Panc1 (cell line): ENCODE results near the gene TMEM187. TPM values are rescaled to one million over a fixed set of nuclear protein-coding genes. Genes with fewer than 3 reads are reported as not detected.

ENCODE experiments used
- ATAC-seq: fragments of 200-7000 bp; cut with Tn5 transposase; 2 replicates; pipeline ENCODE4 v1.9.1; 2020; ENCODE audit warnings: mild to moderate bottlenecking, moderate library complexity
- BruUV-seq: library from RNA; stranded (reverse); fragments of 400-500 nt; replicated peaks from 2 replicates; lab custom pipeline; 2021; lab: Mats Ljungman, UMichigan
- CTCF ChIA-PET: fragments of 300-600 bp; sonication (Branson Sonifier 250); formaldehyde crosslinking; loops from one replicate; lab custom pipeline; 2022; ENCODE audit warnings: antibody characterized with exemption; lab: Charles Lee
- POLR2A ChIA-PET: fragments of 300-600 bp; sonication (Branson Sonifier 250); formaldehyde crosslinking; loops from one replicate; lab custom pipeline; 2022; ENCODE audit warnings: antibody characterized with exemption; lab: Charles Lee
- DNase-seq: peaks from one replicate; pipeline ENCODE4 v3.0.0-alpha.2; 2010; ENCODE audit warnings: low read depth, low spot score
- H3K27ac ChIP-seq: 2 replicates; pipeline ENCODE4 v1.5.1; 2011; ENCODE audit warnings: mild to moderate bottlenecking, low read length, inconsistent platforms
- H3K27me3 ChIP-seq: fragments of 200-500 bp; sonication (Bioruptor generic); 2 replicates; pipeline ENCODE4 v1.6.0; 2014; ENCODE audit warnings: low read length, inconsistent platforms; ENCODE audit not compliant: control insufficient read depth, insufficient read depth
- H3K36me3 ChIP-seq: fragments of 200-500 bp; sonication (Bioruptor generic); 2 replicates; pipeline ENCODE4 v1.5.1; 2014; ENCODE audit warnings: inconsistent platforms, mild to moderate bottlenecking, low read length, moderate library complexity; ENCODE audit not compliant: control insufficient read depth, insufficient read depth
- H3K4me1 ChIP-seq: 2 replicates; pipeline ENCODE4 v1.5.1; 2011; ENCODE audit warnings: inconsistent platforms, mild to moderate bottlenecking, low read length, moderate library complexity; ENCODE audit not compliant: control insufficient read depth, insufficient read depth
- H3K4me3 ChIP-seq, 2 experiments: 2 replicates each; pipeline ENCODE4 v1.5.1; 2011 to 2012; ENCODE audit warnings: low read depth in 2 of 2, low read length in 2 of 2, mild to moderate bottlenecking in 2 of 2, inconsistent platforms in 1 of 2, moderate library complexity in 1 of 2
- H3K9me3 ChIP-seq: fragments of 200-500 bp; sonication (Bioruptor generic); 2 replicates; pipeline ENCODE4 v1.5.1; 2014; ENCODE audit warnings: low read depth, mild to moderate bottlenecking, inconsistent platforms, low read length, moderate library complexity; ENCODE audit not compliant: control insufficient read depth, insufficient read depth
- CTCF ChIP-seq: fragments of 450-650 bp; IDR thresholded peaks from 2 replicates; pipeline ENCODE4 v1.5.1; 2017; ENCODE audit warnings: mild to moderate bottlenecking
- POLR2AphosphoS5 ChIP-seq: IDR thresholded peaks from 2 replicates; pipeline ENCODE4 v1.6.1; 2012; ENCODE audit warnings: mild to moderate bottlenecking, low read depth, low read length, moderate library complexity
- REST ChIP-seq, 2 experiments: IDR thresholded peaks; 2 replicates each; pipeline ENCODE4 v1.6.1; 2011 to 2012; ENCODE audit warnings: low read depth in 2 of 2, control low read depth in 1 of 2, low read length in 1 of 2, mild to moderate bottlenecking in 1 of 2, moderate library complexity in 1 of 2; ENCODE audit not compliant: insufficient read depth in 1 of 2
- SIN3A ChIP-seq: IDR thresholded peaks from 2 replicates; pipeline ENCODE4 v1.6.1; 2012; ENCODE audit warnings: low read depth, mild to moderate bottlenecking, low read length, moderate library complexity, borderline replicate concordance; ENCODE audit not compliant: insufficient read depth
- in situ Hi-C: cut with HindIII; loops from 2 replicates; pipeline ENCODE4 v1.10.0; 2016; ENCODE audit warnings: low sequenced_read_pairs, low pct_unique_long_range_greater_than_20kb
- intact Hi-C: fragments of 100-400 bp; cut with micrococcal nuclease; formaldehyde crosslinking; loops from one replicate; pipeline ENCODE4 v1.10.0; 2022; ENCODE audit not compliant: unreplicated experiment
- total RNA-seq: library from RNA; stranded (reverse); gene quantifications from one replicate; pipeline ENCODE4 v1.2.1, GENCODE V29; 2021; ENCODE audit not compliant: unreplicated experiment

The TMEM187 gene
- total RNA-seq, 1 experiment from 2014 or later = 15.7 TPM

- CTCF ChIA-PET = interaction anchor here (0.6 to 5.4 kb wide), 3 partner anchors 15 to 26 kb away, joined by 5 to 45 read pairs (median 9); no protein-coding TSS in a partner anchor
- peaks cover 4% of the 10 kb centered on the region for H3K36me3 ChIP-seq
- TSS peak; percentile 100 for BruUV-seq
- peak; percentile 46 for ATAC-seq
- H3K9me3 ChIP-seq = no peaks in the 10 kb centered on the region
- in situ Hi-C loops (no loop called here), intact Hi-C loops (loop anchor here (2.0 to 10.0 kb wide), 2 partner anchors 21 to 161 kb away; partner anchors contain the start of gene PLXNB3)
- TF ChIP-seq POLR2AphosphoS5 (peak; percentile 96), REST (IDR thresholded peaks at IDR 0.05; ENCODE audit: insufficient read depth in 1 of 2, low read depth in 2 of 2, low read length in 1 of 2) (no peak)
- H3K27me3 ChIP-seq = no peaks in the 10 kb centered on the region
- POLR2A ChIA-PET = interaction anchor here (0.7 kb wide), 1 partner anchor 16 kb away, joined by 9 read pairs; no protein-coding TSS in a partner anchor
- peak within 1 kb of the TSS; percentile 79 to 95 for H3K4me3 ChIP-seq
- no peak for DNase-seq
- peaks cover 52% of the 10 kb centered on the region for H3K4me1 ChIP-seq
- H3K27ac ChIP-seq = peak within 1 kb of the TSS; percentile 99
These were observed 46.6 kb upstream of the TMEM187 start, which contains the start of gene ARHGAP4 for GRCh38 chrX:153925739-153926551. Gene ARHGAP4, minus strand, starts transcription at chrX:153926264. Its CDS starts 62 bp downstream, at chrX:153926202.

GRCh38 chrX:153926552-153926857, 46.0 kb upstream of the TMEM187 start:
- peak overlapping the region; percentile 79 to 95 for H3K4me3 ChIP-seq
- intact Hi-C loops = loop anchor here (10.0 kb wide), 1 partner anchor 162 kb away; the partner anchor contains the start of gene PLXNB3
- H3K4me1 ChIP-seq = peaks cover 52% of the 10 kb centered on the region
- ChIA-PET CTCF (interaction anchor here (1.3 to 5.4 kb wide), 2 partner anchors 20 to 25 kb away, joined by 5 to 45 read pairs; no protein-coding TSS in a partner anchor), POLR2A (interaction anchor here (0.7 kb wide), 1 partner anchor 15 kb away, joined by 9 read pairs; no protein-coding TSS in a partner anchor)
- H3K9me3 ChIP-seq = no peaks in the 10 kb centered on the region
- BruUV-seq = no TSS peak
- H3K27ac ChIP-seq = peak overlapping the region; percentile 99
- ATAC-seq (peak; percentile 28), DNase-seq (no peak)
- TF ChIP-seq REST (IDR thresholded peaks at IDR 0.05; ENCODE audit: insufficient read depth in 1 of 2, low read depth in 2 of 2, low read length in 1 of 2) (no peak), POLR2AphosphoS5 (no peak), CTCF (no peak), SIN3A (no peak)
- no peaks in the 10 kb centered on the region for H3K27me3 ChIP-seq
- in situ Hi-C loops = no loop called here
- H3K36me3 ChIP-seq = peaks cover 4% of the 10 kb centered on the region
